ENCODE data around the gene TRMT1L.

TRMT1L gene

GRCh38 chr1:185112356-185112755 is 44.4 kb downstream of the TRMT1L start:
- no peak for DNase-seq

- no peak for DNase-seq
Measured at GRCh38 chr1:185111873-185112272, 44.9 kb downstream of the TRMT1L start.

DNA sequence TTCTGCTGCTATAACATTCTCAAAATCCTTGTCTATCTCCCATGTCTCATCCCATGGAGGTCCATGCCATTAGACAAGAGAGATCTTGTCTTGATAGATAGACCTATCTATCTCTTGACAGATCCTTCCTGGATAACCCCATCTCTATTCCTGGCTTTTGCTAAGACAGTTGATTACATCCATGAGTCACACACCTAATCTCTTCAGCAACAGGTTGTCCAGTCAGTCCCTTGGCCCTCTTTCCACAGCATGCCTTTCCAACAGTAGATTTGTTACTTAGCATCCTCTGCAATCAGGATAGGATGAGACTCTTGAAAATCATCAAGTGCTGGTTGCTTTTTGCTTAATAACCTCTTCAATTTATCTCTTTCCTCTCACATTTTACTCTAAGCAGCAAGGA is 46.6 kb downstream of the TRMT1L start:
- DNase-seq, result no peak

- DNase-seq, result no peak
Measured at GRCh38 chr1:185108321-185108720, 48.4 kb downstream of the TRMT1L start.

DNA sequence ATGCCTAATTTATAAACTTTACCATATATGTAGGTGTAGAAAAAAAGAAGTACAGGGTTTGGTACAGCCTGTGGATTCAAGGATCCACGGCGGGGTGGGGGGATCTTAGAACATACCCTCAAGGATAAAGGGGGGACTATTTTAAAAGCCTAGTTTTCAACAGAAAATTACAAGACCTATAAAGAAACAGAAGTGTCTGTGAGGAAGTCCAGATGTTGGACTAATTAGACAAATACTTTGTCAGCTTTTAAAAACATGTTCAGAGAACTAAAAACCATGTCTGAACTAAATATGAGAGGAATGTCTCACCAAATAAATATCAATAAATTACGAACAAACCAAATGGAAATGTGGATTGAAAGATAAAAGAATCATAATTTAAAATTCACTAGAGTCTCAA is 51.6 kb downstream of the TRMT1L start:
- DNase-seq, result no peak

GRCh38 chr1:185104083-185104482 is 52.7 kb downstream of the TRMT1L start:
- no peak for DNase-seq

DNA sequence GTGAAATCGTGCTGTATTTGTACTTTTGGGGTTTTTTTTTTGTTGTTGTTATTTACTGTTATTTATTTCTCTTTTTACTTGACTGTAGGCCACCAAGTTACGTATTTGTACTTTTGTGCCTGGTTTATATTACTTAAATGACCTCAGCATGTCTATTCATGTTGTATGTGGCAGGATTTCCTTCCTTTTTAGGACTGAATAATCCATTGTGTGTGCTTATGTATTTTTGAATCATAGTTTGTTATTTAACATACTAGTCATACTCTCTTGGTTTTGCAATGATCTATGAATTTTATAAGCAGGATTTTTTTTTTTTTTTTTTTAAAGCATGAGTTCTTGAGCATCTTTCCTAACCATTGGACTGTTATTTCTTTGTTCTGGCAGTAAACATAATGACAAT is 60.2 kb downstream of the TRMT1L start:
- no peak for DNase-seq

DNA sequence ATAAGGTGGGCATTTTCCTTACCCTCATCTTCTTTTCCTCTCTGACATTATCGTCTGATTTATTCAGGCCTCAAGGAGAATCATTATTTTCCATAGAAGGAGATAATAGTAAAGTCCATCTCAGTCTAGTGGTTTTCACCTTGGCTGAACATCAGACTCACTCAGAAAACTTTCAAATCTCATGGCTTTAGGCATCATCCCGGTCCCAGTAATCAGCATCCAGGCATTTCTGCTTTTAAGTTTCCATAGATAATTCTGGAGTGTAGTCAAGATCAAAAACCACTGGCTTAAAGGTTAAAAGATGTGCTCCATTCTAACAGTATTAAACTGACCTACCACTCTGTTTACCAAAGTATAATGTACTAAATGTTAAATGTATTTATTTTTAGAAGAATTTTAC is 62.0 kb downstream of the TRMT1L start:
- no peak for DNase-seq

GRCh38 chr1:185091480-185091879 is 65.3 kb downstream of the TRMT1L start:
- DNase-seq, result no peak

DNA sequence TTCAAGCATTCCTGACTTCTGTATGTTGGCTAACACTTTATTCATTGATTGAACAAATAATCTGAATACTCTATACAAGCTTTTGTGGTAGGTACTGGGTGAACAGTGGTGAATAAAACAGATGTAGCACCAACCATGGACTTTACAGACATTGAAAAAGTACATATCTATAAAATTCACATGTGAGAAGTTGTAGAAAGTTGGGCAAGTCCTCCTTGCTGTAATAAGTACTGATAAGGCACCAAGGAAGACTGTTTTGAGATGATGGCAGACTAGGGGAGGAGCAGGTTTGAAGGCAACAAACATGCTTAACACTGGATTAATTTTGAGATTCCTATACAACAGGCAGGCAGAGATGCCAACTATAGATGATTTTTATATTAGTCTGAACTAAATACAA is 69.0 kb downstream of the TRMT1L start:
- DNase-seq, result no peak

DNA sequence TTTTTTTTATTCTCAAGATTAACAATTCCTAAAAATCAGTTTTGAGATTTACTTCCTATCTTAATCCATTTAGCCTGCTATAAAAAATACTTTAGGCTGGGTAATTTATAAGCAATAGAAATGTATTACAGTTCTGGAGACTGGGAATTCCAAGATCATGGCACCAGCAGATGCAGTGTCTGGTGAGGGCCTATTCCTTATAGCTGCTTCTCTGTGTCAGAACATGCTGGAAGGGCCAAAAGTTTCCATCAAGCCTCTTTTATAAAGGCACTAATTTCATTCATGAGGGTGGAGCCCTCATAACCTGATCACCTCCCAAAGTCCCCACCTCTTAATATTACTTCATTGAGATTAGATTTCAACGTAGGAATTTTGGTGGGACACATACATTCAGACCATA is 69.7 kb downstream of the TRMT1L start:
- DNase-seq, result no peak

GRCh38 chr1:185083818-185084217 is 72.9 kb downstream of the TRMT1L start:
- no peak for DNase-seq

- DNase-seq, result no peak
Measured at GRCh38 chr1:185080422-185080821, 76.3 kb downstream of the TRMT1L start.

DNA sequence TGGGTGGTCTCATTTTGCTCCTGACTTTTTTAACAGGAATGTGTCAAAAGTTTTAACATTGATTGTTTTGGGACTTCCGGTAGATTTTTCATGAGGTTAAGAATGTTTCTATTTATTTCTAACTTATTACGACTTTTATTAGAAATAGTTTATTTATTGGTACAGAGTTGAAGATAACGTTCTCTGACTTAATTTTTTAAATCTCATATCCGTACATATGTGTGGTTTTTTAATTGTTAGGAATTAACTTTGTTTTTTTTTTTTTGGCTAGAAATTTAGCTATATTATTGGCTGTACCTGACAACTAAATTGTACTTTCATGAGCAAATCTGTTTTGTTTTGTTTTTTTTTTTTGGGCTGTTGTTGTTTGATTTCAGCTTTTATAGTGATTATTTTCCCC is 79.4 kb downstream of the TRMT1L start:
- DNase-seq, result no peak

DNA sequence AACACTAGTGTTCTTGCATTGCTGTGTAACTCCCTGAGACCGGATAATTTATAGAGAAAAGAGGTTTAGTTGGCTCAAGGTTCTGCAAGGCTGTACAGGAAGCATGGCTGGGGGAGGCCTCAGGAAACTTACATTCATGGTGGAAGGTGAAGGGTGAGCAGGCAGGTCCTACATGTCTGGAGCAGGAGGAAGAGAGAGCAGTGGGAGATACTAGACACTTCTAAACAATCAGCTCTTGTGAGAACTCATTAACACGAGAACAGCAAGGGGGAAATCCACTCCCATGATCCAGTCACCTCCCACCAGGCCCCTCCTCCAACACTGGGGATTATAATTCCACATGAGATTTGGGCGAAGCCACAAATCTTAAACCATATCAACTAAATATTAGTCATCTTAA is 81.3 kb downstream of the TRMT1L start:
- DNase-seq, result no peak

GRCh38 chr1:185074307-185074706 is 82.4 kb downstream of the TRMT1L start:
- DNase-seq, result no peak

GRCh38 chr1:185073725-185074124 is 83.0 kb downstream of the TRMT1L start:
- no peak for DNase-seq

DNA sequence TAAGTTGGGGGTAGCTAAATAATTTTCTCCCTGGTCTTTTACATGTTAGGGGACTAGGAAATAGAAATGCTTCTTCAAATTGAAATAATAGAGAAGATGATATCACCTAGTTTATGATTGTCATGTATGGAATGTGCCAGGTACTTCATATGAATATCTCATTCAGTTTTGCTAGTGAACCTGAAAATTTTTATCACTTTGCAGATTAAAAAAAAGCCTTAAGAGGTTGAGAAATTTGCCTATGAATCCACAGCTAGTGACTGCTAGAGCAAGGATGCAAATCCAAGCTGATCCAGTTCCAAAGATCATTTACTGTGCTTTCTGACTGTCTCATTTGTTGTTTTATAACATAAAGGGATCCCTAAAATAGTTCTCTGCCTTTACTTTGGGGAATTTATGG is 86.7 kb downstream of the TRMT1L start:
- DNase-seq, result no peak

DNA sequence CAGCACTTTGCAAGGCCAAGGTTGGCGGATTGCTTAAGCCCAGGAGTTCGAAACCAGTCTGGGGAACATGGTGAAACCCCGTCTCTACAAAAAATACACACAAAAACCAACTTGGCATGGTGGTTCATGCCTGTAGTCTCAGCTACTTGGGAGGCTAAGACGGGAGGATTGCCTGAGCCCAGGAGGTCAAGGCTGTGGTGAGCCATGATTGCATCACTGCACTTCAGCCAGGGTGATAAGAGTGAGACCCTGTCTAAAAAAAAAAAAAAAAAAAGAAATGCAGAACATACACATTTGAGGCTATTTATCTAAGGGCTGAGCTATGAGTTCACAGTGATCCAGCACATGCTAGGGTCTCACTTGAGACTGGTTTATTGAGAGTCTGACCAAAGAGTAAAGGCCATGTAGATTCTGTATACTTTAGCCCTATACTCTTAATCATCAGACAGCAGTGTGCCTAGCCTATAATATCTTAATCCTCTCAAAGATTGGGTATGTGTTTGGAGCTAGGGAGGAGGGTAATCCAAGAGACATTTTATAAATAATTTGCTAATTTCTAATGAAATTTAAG is 87.5 kb downstream of the TRMT1L start:
- DNase-seq, result no peak

- DNase-seq, result no peak
Measured at GRCh38 chr1:185068341-185068740, 88.4 kb downstream of the TRMT1L start.
